ENCODE data around the gene TRMT10A.

Gene TRMT10A

GRCh38 chr4:99563310-99564186, at the start of gene TRMT10A:
TRMT10A (minus strand) TSS chr4:99564039; CDS start chr4:99559338, 4,701 bp downstream.
- DNase-seq, result peak; percentile 96

- DNase-seq, result no peak
These were observed 48.9 kb upstream of the TRMT10A start for GRCh38 chr4:99612704-99613103.

- DNase-seq, result no peak
These were observed 48.4 kb upstream of the TRMT10A start for GRCh38 chr4:99612281-99612680.

GRCh38 chr4:99610605-99611175, 46.9 kb upstream of the TRMT10A start:
- DNase-seq, result no peak

- DNase-seq, result no peak
These were observed 44.6 kb upstream of the TRMT10A start for GRCh38 chr4:99608417-99608816.

- DNase-seq, result no peak
These were observed 42.9 kb upstream of the TRMT10A start for GRCh38 chr4:99606716-99607115.

- DNase-seq, result no peak
These were observed 31.0 kb upstream of the TRMT10A start for GRCh38 chr4:99594818-99595217.

- DNase-seq, result no peak
These were observed 30.2 kb upstream of the TRMT10A start for GRCh38 chr4:99593781-99594641.

GRCh38 chr4:99591757-99592156, 27.9 kb upstream of the TRMT10A start:
- no peak for DNase-seq

GRCh38 chr4:99587803-99588202, 24.0 kb upstream of the TRMT10A start:
- no peak for DNase-seq

- no peak for DNase-seq
These were observed 23.5 kb upstream of the TRMT10A start for GRCh38 chr4:99587309-99587708.

GRCh38 chr4:99586797-99587196, 23.0 kb upstream of the TRMT10A start:
- no peak for DNase-seq

- DNase-seq, result no peak
These were observed 22.5 kb upstream of the TRMT10A start for GRCh38 chr4:99586322-99586721.

- DNase-seq, result no peak
These were observed 21.7 kb upstream of the TRMT10A start for GRCh38 chr4:99585516-99585915.

GRCh38 chr4:99578714-99579113, 14.9 kb upstream of the TRMT10A start:
- no peak for DNase-seq

- DNase-seq, result no peak
These were observed 10.9 kb upstream of the TRMT10A start, which contains the start of gene MTTP for GRCh38 chr4:99574530-99575324. MTTP (plus strand) TSS chr4:99574824; CDS start chr4:99574910, 86 bp downstream.

GRCh38 chr4:99573735-99574368, 10.0 kb upstream of the TRMT10A start:
- no peak for DNase-seq

GRCh38 chr4:99572527-99573240, 8.8 kb upstream of the TRMT10A start:
- no peak for DNase-seq

GRCh38 chr4:99571883-99572282, 8.0 kb upstream of the TRMT10A start:
- DNase-seq, result no peak

GRCh38 chr4:99564921-99565320, 1.1 kb upstream of the TRMT10A start:
- DNase-seq, result no peak

- DNase-seq, result no peak
These were observed 11.0 kb downstream of the TRMT10A start for GRCh38 chr4:99552872-99553271.
